Measurements from ENCODE around the gene SRSF2. TPM values are rescaled to one million over a fixed set of nuclear protein-coding genes. Genes with fewer than 3 reads are reported as not detected.

The SRSF2 gene
- total and polyA plus RNA-seq, 7 donors: 57.9 to 135 (median 108) TPM

DNA sequence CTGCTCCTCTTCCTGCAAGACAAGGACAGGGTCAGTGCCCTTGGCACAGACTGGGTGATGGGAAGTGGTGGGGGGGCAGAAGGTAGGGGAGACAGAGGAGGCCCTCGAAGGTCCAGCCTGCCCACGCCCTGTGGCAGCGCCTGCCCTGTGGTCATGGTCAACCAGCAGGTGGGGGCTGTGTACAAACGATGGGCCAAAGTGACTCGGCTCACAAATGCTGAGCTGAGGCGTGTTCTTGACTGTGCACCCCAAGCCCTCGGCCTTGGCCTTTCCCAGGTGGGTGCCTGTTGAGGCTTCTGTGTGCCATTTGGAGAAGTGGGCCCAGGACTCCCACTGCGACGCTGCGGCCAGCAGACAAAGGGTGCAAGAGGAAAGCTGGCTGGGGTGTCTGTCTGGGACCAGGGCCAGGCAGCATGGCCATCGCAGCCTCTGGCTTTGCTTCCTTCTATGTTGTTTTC, 48.9 kb downstream of the SRSF2 start:
- ATAC-seq: peak; percentile 67 to 80 (median 78)
- WGBS, 3 donors: 24 to 47% (median 33%) methylated on average over 11 of the region's 11 CpGs

DNA sequence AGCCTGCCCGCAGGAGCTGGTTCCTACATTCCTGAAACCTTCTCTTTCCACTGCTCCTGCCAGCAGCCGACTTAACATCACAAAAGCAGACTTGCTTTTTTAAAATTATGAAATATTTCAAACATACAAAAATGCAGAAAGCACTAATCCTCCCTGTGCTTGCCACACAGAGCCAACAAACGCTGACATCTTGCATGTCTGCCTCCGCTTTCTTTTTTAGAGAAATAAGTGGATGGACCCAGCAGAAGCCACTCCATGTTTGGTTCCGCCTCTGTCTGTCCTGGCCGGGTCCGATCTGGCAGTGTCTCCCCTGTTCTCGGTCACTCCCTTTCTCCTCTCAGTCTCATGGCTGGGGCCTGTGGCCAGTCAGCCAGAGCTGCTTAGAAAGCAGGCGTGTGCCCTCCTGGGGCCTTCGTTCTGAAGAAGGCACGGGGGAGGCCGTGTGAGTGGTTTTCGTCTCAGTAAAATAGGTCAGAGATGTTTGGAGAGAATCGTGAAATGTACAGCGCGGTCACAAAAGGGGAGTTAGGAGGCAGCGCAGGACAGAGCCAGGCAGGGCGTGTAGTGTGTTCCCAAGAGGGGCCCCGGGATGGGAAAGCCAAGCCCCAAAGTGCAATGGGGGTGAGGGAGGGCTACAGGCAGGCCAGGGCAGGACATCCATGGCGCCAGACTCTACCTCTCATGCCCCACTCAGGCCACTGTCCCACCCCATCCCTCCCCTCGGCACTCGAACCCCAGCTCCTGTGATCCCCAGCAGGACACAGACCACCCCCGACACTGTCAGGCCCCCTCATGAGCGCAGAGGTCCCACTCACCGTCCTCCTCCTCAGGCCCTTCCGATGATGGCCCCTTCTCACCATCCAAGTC, 49.6 kb downstream of the SRSF2 start:
- ATAC-seq: peak; percentile 5 to 46 (median 31)

More for the DNA sequence above, 48.9 kb downstream of the SRSF2 start:
- H3K4me3 ChIP-seq: peak overlapping the region; percentile 19
- peak; percentile 57 to 75 for DNase-seq
- TF ChIP-seq, protein P1, sequence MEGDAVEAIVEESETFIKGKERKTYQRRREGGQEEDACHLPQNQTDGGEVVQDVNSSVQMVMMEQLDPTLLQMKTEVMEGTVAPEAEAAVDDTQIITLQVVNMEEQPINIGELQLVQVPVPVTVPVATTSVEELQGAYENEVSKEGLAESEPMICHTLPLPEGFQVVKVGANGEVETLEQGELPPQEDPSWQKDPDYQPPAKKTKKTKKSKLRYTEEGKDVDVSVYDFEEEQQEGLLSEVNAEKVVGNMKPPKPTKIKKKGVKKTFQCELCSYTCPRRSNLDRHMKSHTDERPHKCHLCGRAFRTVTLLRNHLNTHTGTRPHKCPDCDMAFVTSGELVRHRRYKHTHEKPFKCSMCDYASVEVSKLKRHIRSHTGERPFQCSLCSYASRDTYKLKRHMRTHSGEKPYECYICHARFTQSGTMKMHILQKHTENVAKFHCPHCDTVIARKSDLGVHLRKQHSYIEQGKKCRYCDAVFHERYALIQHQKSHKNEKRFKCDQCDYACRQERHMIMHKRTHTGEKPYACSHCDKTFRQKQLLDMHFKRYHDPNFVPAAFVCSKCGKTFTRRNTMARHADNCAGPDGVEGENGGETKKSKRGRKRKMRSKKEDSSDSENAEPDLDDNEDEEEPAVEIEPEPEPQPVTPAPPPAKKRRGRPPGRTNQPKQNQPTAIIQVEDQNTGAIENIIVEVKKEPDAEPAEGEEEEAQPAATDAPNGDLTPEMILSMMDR (IDR thresholded peaks at IDR 0.05): no peak
- H3K27me3 ChIP-seq (ENCODE audit: insufficient read depth in 3 of 3, low read length in 2 of 3): no peaks in the 10 kb centered on the region
- peaks cover 0 to 19% of the 10 kb centered on the region in 2 donors for H3K36me3 ChIP-seq (ENCODE audit: insufficient read depth in 1 of 2, low read depth in 1 of 2)
- H3K27ac ChIP-seq: peak overlapping the region; percentile 62
- peaks cover 33% of the 10 kb centered on the region for H3K4me1 ChIP-seq
- H3K9me3 ChIP-seq: no peaks in the 10 kb centered on the region
- intact Hi-C loops (cut with DNase I): loop anchor here in 1 of 2 donors (5.0 kb wide), 1 partner anchor 171 kb away; no protein-coding TSS in a partner anchor

DNA sequence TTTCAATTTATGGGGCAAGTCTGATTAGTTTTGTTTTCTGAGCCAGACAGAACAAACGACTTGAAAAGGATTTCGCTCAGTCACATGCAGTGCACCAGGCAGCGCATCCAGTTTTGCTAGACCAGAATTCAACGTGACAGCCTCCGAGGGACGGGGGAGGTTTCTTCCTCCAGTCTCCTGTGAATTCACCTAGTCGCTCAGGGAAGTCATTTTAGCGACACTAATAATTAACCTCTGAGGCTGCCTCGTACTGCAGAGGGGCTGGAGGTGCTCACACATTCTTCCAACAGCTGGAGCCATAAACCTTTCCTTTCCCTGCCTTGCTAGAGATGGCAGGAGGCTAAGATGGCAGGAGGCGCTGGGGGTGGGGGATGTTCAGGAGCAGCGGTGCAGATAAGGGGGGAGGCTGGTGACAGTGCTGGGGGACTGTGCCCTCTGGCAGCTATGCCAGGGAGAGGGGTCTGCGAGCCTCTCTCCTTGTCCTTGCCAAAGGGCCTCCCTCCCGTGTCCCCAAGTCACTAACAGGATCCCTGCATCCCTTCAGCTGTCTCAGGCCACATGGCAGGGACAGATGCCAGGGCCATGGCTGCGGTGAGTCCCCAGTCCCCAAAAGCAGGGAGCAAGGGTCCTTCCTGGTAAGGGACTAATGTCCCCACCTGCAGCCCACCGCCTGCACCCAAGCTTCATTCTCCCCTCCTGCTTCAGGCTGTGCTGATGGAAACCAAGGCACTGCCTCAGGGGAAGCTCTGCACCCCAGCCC, 50.4 kb downstream of the SRSF2 start:
- DNase-seq (no peak), ATAC-seq (no peak)
- H3K4me3 ChIP-seq: no peak overlapping the region
- H3K9me3 ChIP-seq: no peaks in the 10 kb centered on the region
- 58 to 71% (median 60%) methylated on average over 13 to 15 of the region's 15 CpGs for WGBS, 3 donors
- TF ChIP-seq, protein P1 (IDR thresholded peaks at IDR 0.05): no peak
- H3K27me3 ChIP-seq (ENCODE audit: insufficient read depth in 3 of 3, low read length in 2 of 3): no peaks in the 10 kb centered on the region
- peaks cover 0 to 32% of the 10 kb centered on the region in 2 donors for H3K36me3 ChIP-seq (ENCODE audit: insufficient read depth in 1 of 2, low read depth in 1 of 2)
- H3K4me1 ChIP-seq: peaks cover 33% of the 10 kb centered on the region
- intact Hi-C loops (cut with DNase I): loop anchor here in 1 of 2 donors (5.0 kb wide), 1 partner anchor 169 kb away; no protein-coding TSS in a partner anchor
- H3K27ac ChIP-seq: peak overlapping the region; percentile 62

More for the DNA sequence above, 49.6 kb downstream of the SRSF2 start:
- H3K4me3 ChIP-seq: no peak overlapping the region
- peak overlapping the region; percentile 62 for H3K27ac ChIP-seq
- WGBS, 3 donors: 34 to 52% (median 50%) methylated on average over 25 to 26 of the region's 26 CpGs
- peaks cover 0 to 26% of the 10 kb centered on the region in 2 donors for H3K36me3 ChIP-seq (ENCODE audit: insufficient read depth in 1 of 2, low read depth in 1 of 2)
- H3K4me1 ChIP-seq: peaks cover 33% of the 10 kb centered on the region
- TF ChIP-seq, protein P1 (IDR thresholded peaks at IDR 0.05): no peak
- DNase-seq: peak; percentile 76 to 79
- H3K27me3 ChIP-seq (ENCODE audit: insufficient read depth in 3 of 3, low read length in 2 of 3): no peaks in the 10 kb centered on the region
- intact Hi-C loops (cut with DNase I): loop anchor here in 1 of 2 donors (5.0 kb wide), 1 partner anchor 170 kb away; no protein-coding TSS in a partner anchor
- H3K9me3 ChIP-seq: no peaks in the 10 kb centered on the region

DNA sequence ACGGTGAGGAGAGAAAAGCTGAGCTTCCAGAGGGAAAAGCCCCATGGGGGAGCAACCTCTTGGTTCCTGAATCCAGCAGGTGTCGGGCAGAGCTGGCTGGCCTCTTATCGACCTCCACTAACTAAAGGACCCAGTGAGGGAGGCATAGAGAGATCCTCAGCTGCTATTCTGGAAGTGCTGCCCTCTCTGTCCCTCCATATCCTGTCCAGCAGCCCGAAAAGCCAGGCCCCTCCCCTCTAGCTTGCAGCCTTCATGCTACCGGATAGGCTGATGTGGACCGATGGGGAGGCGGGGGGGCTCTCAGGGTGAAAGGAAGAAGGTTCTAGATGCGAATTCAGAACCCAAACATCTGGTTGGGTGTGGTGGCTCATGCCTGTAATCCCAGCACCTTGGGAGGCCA, 51.3 kb downstream of the SRSF2 start:
- peaks cover 33% of the 10 kb centered on the region for H3K4me1 ChIP-seq
- TF ChIP-seq, protein P1 (IDR thresholded peaks at IDR 0.05): no peak
- DNase-seq (no peak), ATAC-seq (no peak)
- H3K27ac ChIP-seq: no peak overlapping the region
- 54 to 64% (median 62%) methylated on average over 8 of the region's 8 CpGs for WGBS, 3 donors
- intact Hi-C loops (cut with DNase I): loop anchor here in 1 of 2 donors (2.0 to 5.0 kb wide), 2 partner anchors 27 to 169 kb away; no protein-coding TSS in a partner anchor
- H3K36me3 ChIP-seq (ENCODE audit: insufficient read depth in 1 of 2, low read depth in 1 of 2): peaks cover 0 to 36% of the 10 kb centered on the region in 2 donors
- no peaks in the 10 kb centered on the region for H3K9me3 ChIP-seq
- no peaks in the 10 kb centered on the region for H3K27me3 ChIP-seq (ENCODE audit: insufficient read depth in 3 of 3, low read length in 2 of 3)
- H3K4me3 ChIP-seq: no peak overlapping the region
